IMR-90 (cell line): ENCODE results near the gene FNTB. TPM values are rescaled to one million over a fixed set of nuclear protein-coding genes. Genes with fewer than 3 reads are reported as not detected.

Experiments
- ATAC-seq: fragments of 200-7000 bp; cut with Tn5 transposase; 2 replicates; pipeline ENCODE4 v1.9.1; 2020; ENCODE audit warnings: low read depth, mild to moderate bottlenecking, moderate library complexity
- BruUV-seq: library from RNA; stranded (reverse); fragments of 400-500 nt; replicated peaks from 2 replicates; lab custom pipeline; 2021; lab: Mats Ljungman, UMichigan
- CTCF ChIA-PET: fragments of 300-600 bp; formaldehyde crosslinking; extraction: SDS; loops from one replicate; lab custom pipeline; 2021; ENCODE audit warnings: antibody characterized with exemption; lab: Yijun Ruan, JAX
- POLR2A ChIA-PET: fragments of 300-600 bp; sonication (Branson Sonifier 250); formaldehyde crosslinking; loops from one replicate; lab custom pipeline; 2022; ENCODE audit warnings: antibody characterized with exemption; ENCODE audit not compliant: unreplicated experiment; lab: Charles Lee
- DNase-seq: peaks from one replicate; pipeline ENCODE4 v3.0.0; 2013
- H2AFZ ChIP-seq: replicated peaks from 2 replicates; pipeline ENCODE3; 2013; ENCODE audit warnings: low read length, mild to moderate bottlenecking; ENCODE audit not compliant: poor library complexity
- H2AK5ac ChIP-seq: 2 replicates; pipeline ENCODE4 v1.6.1; 2013; ENCODE audit warnings: low read depth, low read length, inconsistent platforms
- H2AK9ac ChIP-seq: replicated peaks from 2 replicates; pipeline ENCODE3; 2013; ENCODE audit warnings: mild to moderate bottlenecking, low read depth, low read length, moderate library complexity; ENCODE audit not compliant: poor library complexity
- H2BK120ac ChIP-seq: 2 replicates; pipeline ENCODE4 v1.6.1; 2013; ENCODE audit warnings: low read depth, low read length, inconsistent platforms
- H2BK15ac ChIP-seq: 3 replicates; pipeline ENCODE4 v1.6.1; 2013; ENCODE audit warnings: low read depth, low read length, inconsistent platforms
- H2BK20ac ChIP-seq: 2 replicates; pipeline ENCODE4 v1.6.1; 2013; ENCODE audit warnings: low read depth, mild to moderate bottlenecking, inconsistent platforms, low read length, moderate library complexity
- H2BK5ac ChIP-seq: 2 replicates; pipeline ENCODE4 v1.6.1; 2013; ENCODE audit warnings: mild to moderate bottlenecking, low read depth, low read length, inconsistent platforms; ENCODE audit not compliant: poor library complexity, severe bottlenecking
- H3K14ac ChIP-seq: replicated peaks from 2 replicates; pipeline ENCODE4 v1.6.1; 2013; ENCODE audit warnings: low read depth, low read length, inconsistent platforms
- H3K18ac ChIP-seq: 2 replicates; pipeline ENCODE4 v1.6.1; 2013; ENCODE audit warnings: low read depth, low read length, control low read depth
- H3K23ac ChIP-seq: 2 replicates; pipeline ENCODE4 v1.6.1; 2013; ENCODE audit warnings: low read depth, low read length, inconsistent platforms
- H3K27ac ChIP-seq: 2 replicates; pipeline ENCODE4 v1.5.1; 2013; ENCODE audit warnings: mild to moderate bottlenecking, control low read depth, low read length; ENCODE audit not compliant: insufficient read depth
- H3K27me3 ChIP-seq: 2 replicates; pipeline ENCODE4 v1.6.1; 2013; ENCODE audit warnings: low read length; ENCODE audit not compliant: control insufficient read depth, insufficient read depth
- H3K36me3 ChIP-seq: 2 replicates; pipeline ENCODE4 v1.6.1; 2013; ENCODE audit warnings: low read length, mixed read lengths; ENCODE audit not compliant: control insufficient read depth, insufficient read depth
- H3K4ac ChIP-seq: 2 replicates; pipeline ENCODE4 v1.6.1; 2013; ENCODE audit warnings: low read depth, low read length, inconsistent platforms
- H3K4me1 ChIP-seq: 2 replicates; pipeline ENCODE4 v1.6.1; 2013; ENCODE audit warnings: low read length, mixed read lengths; ENCODE audit not compliant: control insufficient read depth, insufficient read depth
- H3K4me2 ChIP-seq: 2 replicates; pipeline ENCODE4 v1.6.1; 2013; ENCODE audit warnings: low read depth, mild to moderate bottlenecking, control low read depth, low read length, moderate library complexity
- H3K4me3 ChIP-seq: 2 replicates; pipeline ENCODE4 v1.5.1; 2013; ENCODE audit warnings: low read depth, mild to moderate bottlenecking, control low read depth, low read length, moderate library complexity; ENCODE audit not compliant: insufficient read depth
- H3K56ac ChIP-seq: 2 replicates; pipeline ENCODE4 v1.6.1; 2013; ENCODE audit warnings: low read length, inconsistent platforms; ENCODE audit not compliant: insufficient read depth; ENCODE audit errors: extremely low read depth
- H3K79me1 ChIP-seq, 2 experiments: 2 replicates each; pipeline ENCODE4 v1.6.1; 2013; ENCODE audit warnings: low read length in 2 of 2, inconsistent platforms in 1 of 2, low read depth in 1 of 2
- H3K9ac ChIP-seq: 2 replicates; pipeline ENCODE4 v1.6.1; 2013; ENCODE audit warnings: low read depth, low read length, control low read depth
- H3K9me1 ChIP-seq: 2 replicates; pipeline ENCODE4 v1.6.1; 2013; ENCODE audit warnings: low read length, inconsistent platforms; ENCODE audit not compliant: insufficient read depth
- H3K9me3 ChIP-seq: 2 replicates; pipeline ENCODE4 v1.6.1; 2013; ENCODE audit warnings: low read length; ENCODE audit not compliant: control insufficient read depth, insufficient read depth
- H4K20me1 ChIP-seq: 2 replicates; pipeline ENCODE4 v1.6.1; 2013; ENCODE audit warnings: low read length, inconsistent platforms; ENCODE audit not compliant: insufficient read depth
- H4K5ac ChIP-seq: 2 replicates; pipeline ENCODE4 v1.6.1; 2013; ENCODE audit warnings: mild to moderate bottlenecking, low read depth, low read length, control low read depth
- H4K8ac ChIP-seq, 2 experiments: 2 replicates each; pipeline ENCODE4 v1.6.1; 2013; ENCODE audit warnings: low read depth in 2 of 2, low read length in 2 of 2, control low read depth in 1 of 2, inconsistent platforms in 1 of 2
- H4K91ac ChIP-seq: 2 replicates; pipeline ENCODE4 v1.6.1; 2013; ENCODE audit warnings: low read depth, low read length, inconsistent platforms; ENCODE audit not compliant: insufficient read depth
- BHLHE40 ChIP-seq: fragments of 150-350 bp; IDR thresholded peaks from 2 replicates; pipeline ENCODE4 v1.6.1; 2016; ENCODE audit warnings: mild to moderate bottlenecking, low read depth, low read length
- CEBPB ChIP-seq: IDR thresholded peaks from 2 replicates; pipeline ENCODE4 v1.6.1; 2012; ENCODE audit warnings: low read depth, low read length, improper control_type of control experiment
- CTCF ChIP-seq: conservative IDR thresholded peaks from 2 replicates; pipeline ENCODE4 v1.5.1; 2012; ENCODE audit warnings: mild to moderate bottlenecking, low read depth, low read length, improper control_type of control experiment
- ELK1 ChIP-seq: fragments of 150-350 bp; IDR thresholded peaks from 2 replicates; pipeline ENCODE4 v1.6.1; 2016; ENCODE audit warnings: low read depth, mild to moderate bottlenecking, low read length, moderate library complexity, borderline replicate concordance
- FOS ChIP-seq: fragments of 150-350 bp; IDR thresholded peaks from 2 replicates; pipeline ENCODE4 v1.6.1; 2016; ENCODE audit warnings: low read depth, low read length
- MAFK ChIP-seq: IDR thresholded peaks from 2 replicates; pipeline ENCODE4 v1.6.1; 2012; ENCODE audit warnings: low read depth, low read length, improper control_type of control experiment
- MAZ ChIP-seq: IDR thresholded peaks from 2 replicates; pipeline ENCODE4 v1.6.1; 2012; ENCODE audit warnings: low read depth, mild to moderate bottlenecking, low read length, improper control_type of control experiment, moderate library complexity, borderline replicate concordance
- RAD21 ChIP-seq: IDR thresholded peaks from 2 replicates; pipeline ENCODE4 v1.6.1; 2012; ENCODE audit warnings: low read length, improper control_type of control experiment
- RFX5 ChIP-seq: IDR thresholded peaks from 2 replicates; pipeline ENCODE4 v1.8.0; 2012; ENCODE audit warnings: low read depth, mild to moderate bottlenecking, low read length, moderate library complexity
- SMC3 ChIP-seq: fragments of 150-350 bp; IDR thresholded peaks from 2 replicates; pipeline ENCODE4 v1.6.1; 2016; ENCODE audit warnings: low read depth, mild to moderate bottlenecking, antibody characterized with exemption, low read length, moderate library complexity
- USF2 ChIP-seq: fragments of 150-350 bp; IDR thresholded peaks from 2 replicates; pipeline ENCODE4 v1.6.1; 2017; ENCODE audit warnings: mild to moderate bottlenecking, antibody characterized with exemption, low read length, low read depth
- WGBS, 2 experiments: methylation state at CpG; one replicate each; pipeline versions ENCODE4 v1.1.5 to v1.1.7; 2013; ENCODE audit warnings: missing lambda C conversion rate in 2 of 2; ENCODE audit not compliant: insufficient read length in 1 of 2; ENCODE audit errors: extremely low coverage in 2 of 2; 5-methylcytosine and 5-hydroxymethylcytosine counted together
- dilution Hi-C: fragments of 300-500 bp; cut with HindIII; formaldehyde crosslinking; loops from one replicate; pipeline ENCODE4 v1.14.3; 2018; ENCODE audit warnings: low sequenced_read_pairs; ENCODE audit not compliant: unreplicated experiment
- in situ Hi-C: fragments of 300-500 bp; cut with MboI; formaldehyde crosslinking; loops from 3 replicates; pipeline ENCODE4 v1.14.3; 2019; ENCODE audit warnings: low sequenced_read_pairs, inconsistent platforms, mixed read lengths
- intact Hi-C: fragments of 100-400 bp; cut with micrococcal nuclease; formaldehyde crosslinking; loops from 2 replicates; pipeline ENCODE4 v1.10.0; 2022
- polyA plus RNA-seq, 3 experiments: library from polyadenylated mRNA; depleted of rRNA; stranded (reverse); fragments of >200 nt; gene quantifications; 2 replicates each; pipeline ENCODE4 v1.2.3, GENCODE V29; 2012; ENCODE audit warnings: low replicate concordance in 1 of 3
- total RNA-seq: library from RNA; depleted of rRNA; stranded (reverse); fragments of >200 nt; gene quantifications from 2 replicates; pipeline ENCODE4 v1.2.3, GENCODE V29; 2012

The FNTB gene
- total and polyA plus RNA-seq, 2 of the 4 experiments (the other 2 are of a cell fraction), result 9.9 to 18.5 TPM

GRCh38 chr14:65042296-65042695 lies 55.6 kb downstream of the FNTB start:
- Histone ChIP-seq H2BK20ac (no peak overlapping the region), H3K36me3 (peaks cover 26% of the 10 kb centered on the region), H3K27ac (no peak overlapping the region), H3K9ac (no peak overlapping the region), H3K14ac (no peak overlapping the region), H3K4me2 (no peak overlapping the region), H4K8ac (no peak overlapping the region), H2BK120ac (no peak overlapping the region), H3K4ac (no peak overlapping the region), H3K9me1 (0 out of 2 replicates have a peak, but pooled peaks cover 4% of the 10 kb centered on the region), H3K9me3 (no peaks in the 10 kb centered on the region), H4K5ac (no peak overlapping the region), H3K56ac (no peak overlapping the region), H2AK5ac (no peak overlapping the region), H3K4me3 (no peak overlapping the region), H2AFZ (no peak overlapping the region), H3K23ac (no peak overlapping the region), H4K20me1 (no peaks in the 10 kb centered on the region), H3K79me1 (no peaks in the 10 kb centered on the region; a peak in 1 of 4 replicates), H3K18ac (no peak overlapping the region), H2BK5ac (no peak overlapping the region), H2AK9ac (no peak overlapping the region), H2BK15ac (no peak overlapping the region), H3K27me3 (no peaks in the 10 kb centered on the region), H3K4me1 (no peaks in the 10 kb centered on the region), H4K91ac (no peak overlapping the region)
- in situ Hi-C loops (no loop called here), dilution Hi-C loops (no loop called here), intact Hi-C loops (no loop called here)
- CTCF ChIA-PET, result interaction anchor here (0.6 kb wide), 1 partner anchor 355 kb away, joined by 6 read pairs; no protein-coding TSS in a partner anchor
- BruUV-seq, result no TSS peak
- POLR2A ChIA-PET, result interaction anchor here (0.5 kb wide), 1 partner anchor 120 kb away, joined by 10 read pairs; no protein-coding TSS in a partner anchor
- ATAC-seq (no peak), DNase-seq (no peak)
- TF ChIP-seq SMC3 (no peak), USF2 (no peak), RFX5 (no peak), BHLHE40 (no peak), CTCF (no peak), FOS (no peak), MAZ (no peak), ELK1 (no peak), CEBPB (no peak), RAD21 (no peak), MAFK (no peak)
- WGBS, 2 experiments, result no CpG with 5 or more reads among the region's 3 CpGs
